ENCODE measurements around the gene ZNF592.

GRCh38 chr15:84847382-84847781, 99.0 kb downstream of the ZNF592 start:
- TF ChIP-seq CTCF (IDR thresholded peaks at IDR 0.05) (no peak), POLR2A (IDR thresholded peaks at IDR 0.05) (no peak)
